MM.1S (cell line): Measurements from ENCODE around the gene PIGH.

ENCODE experiments used
- DNase-seq: peaks from one replicate; pipeline ENCODE4 v3.0.0-alpha.2; 2015
- H2AFZ ChIP-seq: fragments of 300-600 bp; sonication (generic); 2 replicates; pipeline ENCODE4 v1.6.0; 2016; ENCODE audit warnings: antibody characterized with exemption, low read length
- H3F3A ChIP-seq: fragments of 300-600 bp; sonication (generic); 2 replicates; pipeline ENCODE4 v1.6.1; 2016; ENCODE audit warnings: mild to moderate bottlenecking, antibody characterized with exemption, low read length, moderate library complexity, mixed read lengths; ENCODE audit not compliant: insufficient read depth
- H3K27ac ChIP-seq: fragments of 300-600 bp; sonication (generic); 2 replicates; pipeline ENCODE4 v1.5.1; 2016; ENCODE audit warnings: mild to moderate bottlenecking, low read length
- H3K27me3 ChIP-seq: fragments of 300-600 bp; sonication (generic); replicated peaks from 2 replicates; pipeline ENCODE4 v1.6.0; 2016; ENCODE audit warnings: low read length; ENCODE audit not compliant: insufficient read depth
- H3K36me3 ChIP-seq: fragments of 300-600 bp; sonication (generic); replicated peaks from 2 replicates; pipeline ENCODE4 v1.6.1; 2016; ENCODE audit warnings: mild to moderate bottlenecking, low read length, mixed read lengths; ENCODE audit not compliant: insufficient read depth
- H3K4me1 ChIP-seq: fragments of 300-600 bp; sonication (generic); 2 replicates; pipeline ENCODE4 v1.6.1; 2016; ENCODE audit warnings: low read length, mixed read lengths
- H3K4me2 ChIP-seq: fragments of 300-600 bp; sonication (generic); 2 replicates; pipeline ENCODE4 v1.6.0; 2016; ENCODE audit warnings: low read depth, low read length
- H3K4me3 ChIP-seq: fragments of 300-600 bp; sonication (generic); 2 replicates; pipeline ENCODE4 v1.5.1; 2016; ENCODE audit warnings: low read length, mixed read lengths
- H3K79me2 ChIP-seq: fragments of 300-600 bp; sonication (generic); 2 replicates; pipeline ENCODE4 v1.6.1; 2016; ENCODE audit warnings: mixed run types, low read length, mixed read lengths
- H3K9ac ChIP-seq: fragments of 300-600 bp; sonication (generic); 2 replicates; pipeline ENCODE4 v1.6.1; 2016; ENCODE audit warnings: low read length, mixed read lengths
- H3K9me2 ChIP-seq: fragments of 300-600 bp; sonication (generic); replicated peaks from 2 replicates; pipeline ENCODE4 v1.6.1; 2016; ENCODE audit warnings: mild to moderate bottlenecking, low read length, mixed read lengths; ENCODE audit not compliant: insufficient read depth
- H3K9me3 ChIP-seq: fragments of 300-600 bp; sonication (generic); replicated peaks from 2 replicates; pipeline ENCODE4 v1.6.1; 2016; ENCODE audit warnings: mild to moderate bottlenecking, low read length, mixed read lengths; ENCODE audit not compliant: insufficient read depth
- H4K20me1 ChIP-seq: fragments of 300-600 bp; sonication (generic); 2 replicates; pipeline ENCODE4 v1.6.1; 2016; ENCODE audit warnings: mild to moderate bottlenecking, low read length, moderate library complexity, mixed read lengths; ENCODE audit not compliant: insufficient read depth
- CTCF ChIP-seq: fragments of 300-600 bp; sonication (generic); IDR thresholded peaks from 2 replicates; pipeline ENCODE4 v1.5.1; 2016; ENCODE audit warnings: antibody characterized with exemption, low read length, mixed read lengths
- EZH2 ChIP-seq: fragments of 300-600 bp; sonication (generic); optimal IDR thresholded peaks from 2 replicates; pipeline ENCODE3; 2017; ENCODE audit warnings: low read depth, mild to moderate bottlenecking, antibody characterized with exemption, low read length, mixed read lengths
- EZH2phosphoT487 ChIP-seq: fragments of 300-600 bp; sonication (generic); IDR thresholded peaks from 2 replicates; pipeline ENCODE4 v1.6.1; 2018; ENCODE audit warnings: antibody characterized with exemption, low read length

Gene PIGH

GRCh38 chr14:67638642-67639041, 38.6 kb upstream of the PIGH start:
- Histone ChIP-seq H3K9me2 (no peaks in the 10 kb centered on the region), H3K4me3 (no peak overlapping the region), H3K36me3 (no peaks in the 10 kb centered on the region), H2AFZ (no peak overlapping the region), H3K9ac (no peak overlapping the region), H3F3A (no peaks in the 10 kb centered on the region), H4K20me1 (no peaks in the 10 kb centered on the region), H3K4me1 (no peaks in the 10 kb centered on the region), H3K27me3 (no peaks in the 10 kb centered on the region), H3K27ac (no peak overlapping the region), H3K9me3 (no peaks in the 10 kb centered on the region), H3K79me2 (no peaks in the 10 kb centered on the region), H3K4me2 (no peak overlapping the region)
- TF ChIP-seq EZH2phosphoT487 (no peak), CTCF (no peak), EZH2 (no peak)
- no peak for DNase-seq

GRCh38 chr14:67636361-67636919, 36.4 kb upstream of the PIGH start:
- Histone ChIP-seq H3K79me2 (no peaks in the 10 kb centered on the region), H3K4me2 (no peak overlapping the region), H3K9ac (no peak overlapping the region), H3K27ac (no peak overlapping the region), H4K20me1 (no peaks in the 10 kb centered on the region), H3K9me2 (no peaks in the 10 kb centered on the region), H3K27me3 (no peaks in the 10 kb centered on the region), H2AFZ (no peak overlapping the region), H3K9me3 (no peaks in the 10 kb centered on the region), H3K4me1 (no peaks in the 10 kb centered on the region), H3K36me3 (no peaks in the 10 kb centered on the region), H3K4me3 (no peak overlapping the region), H3F3A (no peaks in the 10 kb centered on the region)
- DNase-seq = no peak
- TF ChIP-seq EZH2 (no peak), CTCF (no peak), EZH2phosphoT487 (no peak)

- DNase-seq = no peak
- no peak for TF ChIP-seq CTCF
- TF ChIP-seq EZH2 = no peak
- TF ChIP-seq EZH2phosphoT487 = no peak
Observed at GRCh38 chr14:67633451-67634147, 33.5 kb upstream of the PIGH start.

More at GRCh38 chr14:67633451-67634147, 33.5 kb upstream of the PIGH start:
- no peak overlapping the region for H2AFZ ChIP-seq
- H3K9ac ChIP-seq = no peak overlapping the region
- no peaks in the 10 kb centered on the region for H3K27me3 ChIP-seq
- no peaks in the 10 kb centered on the region for H3K9me3 ChIP-seq
- H3F3A ChIP-seq = no peaks in the 10 kb centered on the region
- H3K4me1 ChIP-seq = no peaks in the 10 kb centered on the region
- H3K4me3 ChIP-seq = no peak overlapping the region
- H3K27ac ChIP-seq = no peak overlapping the region
- H3K4me2 ChIP-seq = no peak overlapping the region
- H4K20me1 ChIP-seq = no peaks in the 10 kb centered on the region
- H3K36me3 ChIP-seq = no peaks in the 10 kb centered on the region
- no peaks in the 10 kb centered on the region for H3K79me2 ChIP-seq
- H3K9me2 ChIP-seq = no peaks in the 10 kb centered on the region
